ENCODE data around the gene CYP4F8.
"Not testable (repeated sequence)": the region's sequence is repeated elsewhere in the genome, so short reads cannot be mapped to it uniquely, and the experiment has no call there.

Gene CYP4F8

DNA sequence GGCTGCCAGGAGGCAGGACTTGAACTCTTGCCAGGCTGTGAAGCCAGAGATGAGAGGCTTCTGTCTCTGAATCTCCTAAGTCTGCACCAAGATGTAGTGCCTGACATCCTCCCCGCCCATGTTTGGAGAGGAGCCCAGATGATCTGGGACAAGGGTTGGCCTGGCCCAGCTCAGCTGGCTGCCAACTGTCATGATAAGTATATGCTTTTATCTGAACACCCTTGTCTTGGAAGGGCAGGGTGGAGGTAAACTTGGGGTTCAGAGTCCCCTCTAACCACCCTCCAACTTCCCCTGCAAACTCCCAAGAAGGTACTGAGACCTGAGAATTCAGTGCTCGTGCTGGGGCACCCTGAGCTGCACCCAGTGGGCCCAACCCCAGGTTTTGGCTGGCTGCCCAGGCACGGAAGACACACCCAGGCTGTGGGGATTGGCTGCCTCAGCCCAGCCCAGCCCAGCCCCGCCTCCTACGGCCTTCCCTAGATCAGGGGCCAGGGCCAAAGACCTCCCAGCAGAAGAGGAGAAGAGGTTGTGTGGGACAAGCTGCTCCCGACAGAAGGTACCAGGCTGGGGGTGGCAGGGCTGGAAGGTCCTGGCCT is 57.7 kb downstream of the CYP4F8 start, which contains the start of gene CYP4F12:
Gene CYP4F12 (plus strand): TSS at position 508 of the 596 bp plus-strand sequence. CDS start 443 bp downstream, outside the sequence.
- no peaks in the 10 kb centered on the region for H3K36me3 Mint-ChIP-seq
- peaks cover 5% of the 10 kb centered on the region for H3K9me3 Mint-ChIP-seq
- H3K4me3 Mint-ChIP-seq = no peak within 1 kb of the TSS
- DNase-seq (ENCODE audit: low spot score in 2 of 2) (no peak), ATAC-seq (ENCODE audit: low read depth) (no peak)
- no peak within 1 kb of the TSS for H3K27ac Mint-ChIP-seq
- peaks cover 9% of the 10 kb centered on the region for H3K27me3 Mint-ChIP-seq
- peaks cover 6% of the 10 kb centered on the region for H3K4me1 Mint-ChIP-seq

DNA sequence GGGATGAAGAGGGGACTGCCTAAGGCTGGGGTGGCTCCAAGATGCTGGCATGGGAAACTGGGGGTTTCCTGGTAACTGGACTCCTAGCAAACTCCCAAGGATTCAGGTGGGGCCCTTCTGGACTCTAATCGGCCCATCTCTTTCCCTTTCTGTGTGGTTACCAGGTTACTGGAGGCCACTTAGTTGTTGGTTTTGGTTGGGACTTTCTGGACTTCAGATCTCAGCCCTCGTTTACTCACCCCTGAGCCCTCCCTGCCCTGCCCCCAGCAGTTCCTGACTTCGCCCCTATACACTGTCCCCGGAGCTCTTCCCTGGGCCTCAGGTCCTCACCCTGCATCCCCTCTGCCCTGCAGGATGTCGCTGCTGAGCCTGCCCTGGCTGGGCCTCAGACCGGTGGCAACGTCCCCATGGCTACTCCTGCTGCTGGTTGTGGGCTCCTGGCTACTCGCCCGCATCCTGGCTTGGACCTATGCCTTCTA is 58.2 kb downstream of the CYP4F8 start:
- peaks cover 7% of the 10 kb centered on the region for H3K9me3 Mint-ChIP-seq
- DNase-seq (ENCODE audit: low spot score in 2 of 2) (no peak), ATAC-seq (ENCODE audit: low read depth) (peak; percentile 55)
- H3K4me3 Mint-ChIP-seq = no peak overlapping the region
- peaks cover 13% of the 10 kb centered on the region for H3K27me3 Mint-ChIP-seq
- no peak overlapping the region for H3K27ac Mint-ChIP-seq
- H3K4me1 Mint-ChIP-seq = peaks cover 8% of the 10 kb centered on the region
- H3K36me3 Mint-ChIP-seq = peaks cover 2% of the 10 kb centered on the region

DNA sequence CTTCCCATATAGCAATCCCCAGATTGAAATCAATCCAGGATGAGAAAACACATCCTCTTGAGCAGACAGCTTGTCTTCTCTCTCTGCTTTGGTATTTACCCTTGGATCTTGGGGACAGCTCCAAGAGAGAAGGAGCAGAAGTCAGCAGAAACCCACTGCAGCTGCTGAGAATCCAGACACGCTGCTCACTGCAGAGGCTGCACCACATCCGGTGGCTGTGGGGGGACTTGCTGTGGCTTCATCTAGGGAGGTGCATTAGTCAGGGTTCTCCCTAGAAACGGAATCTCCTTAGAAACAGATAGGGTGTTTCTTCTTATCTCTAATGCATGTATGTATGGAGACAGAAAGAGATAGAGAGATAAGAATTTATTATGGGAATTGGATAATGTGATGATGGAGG is 60.5 kb downstream of the CYP4F8 start:
- H3K4me1 Mint-ChIP-seq = peaks cover 8% of the 10 kb centered on the region
- peaks cover 2% of the 10 kb centered on the region for H3K36me3 Mint-ChIP-seq
- H3K4me3 Mint-ChIP-seq = no peak overlapping the region
- no peak overlapping the region for H3K27ac Mint-ChIP-seq
- H3K9me3 Mint-ChIP-seq = peaks cover 7% of the 10 kb centered on the region
- H3K27me3 Mint-ChIP-seq = peaks cover 12% of the 10 kb centered on the region
- DNase-seq (ENCODE audit: low spot score in 2 of 2) (no peak), ATAC-seq (ENCODE audit: low read depth) (no peak)

DNA sequence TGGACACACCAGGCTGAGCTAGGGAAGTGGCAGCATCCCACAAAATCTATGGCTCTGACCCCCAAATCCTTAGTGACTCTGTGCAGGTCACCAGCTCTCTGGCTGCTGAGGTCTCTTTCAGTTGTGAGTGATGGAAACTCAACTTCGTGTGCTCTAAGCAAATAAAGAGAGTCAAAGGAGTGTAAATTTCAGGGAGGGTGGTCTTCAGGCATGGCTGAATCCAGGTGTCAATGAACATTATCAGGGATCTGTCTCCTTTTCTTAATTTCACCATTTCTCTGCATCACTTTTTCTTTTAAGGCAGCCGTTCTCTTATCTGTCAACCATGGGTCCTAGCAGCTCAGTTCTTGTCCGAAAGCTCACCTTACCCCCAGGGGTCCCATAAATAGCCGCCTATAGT is 64.1 kb downstream of the CYP4F8 start:
- Mint-ChIP-seq H3K27me3 (peaks cover 26% of the 10 kb centered on the region), H3K4me3 (no peak overlapping the region), H3K36me3 (peaks cover 2% of the 10 kb centered on the region), H3K4me1 (peaks cover 8% of the 10 kb centered on the region), H3K27ac (no peak overlapping the region), H3K9me3 (peaks cover 7% of the 10 kb centered on the region)
- ATAC-seq (ENCODE audit: low read depth) (no peak), DNase-seq (ENCODE audit: low spot score in 2 of 2) (no peak)

DNA sequence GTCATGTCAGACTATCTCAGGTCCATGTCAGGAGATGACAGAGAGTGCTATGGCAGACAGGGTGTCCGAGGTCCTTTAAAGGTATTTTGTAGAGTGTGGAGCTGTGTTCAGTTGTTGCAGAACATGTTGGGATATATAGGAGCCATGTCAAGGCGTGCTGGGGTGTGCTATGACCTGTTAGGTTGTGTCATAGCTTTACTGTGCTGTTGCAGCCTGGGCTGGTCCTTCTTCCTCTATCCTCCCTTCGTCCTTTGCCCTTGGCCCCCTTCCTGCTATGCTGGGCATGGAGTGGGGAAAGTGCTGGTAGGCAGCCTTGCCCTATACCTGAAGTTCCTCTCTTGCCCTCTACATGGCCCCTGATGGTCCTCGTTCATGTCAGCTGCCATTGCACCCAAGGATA is 64.8 kb downstream of the CYP4F8 start:
- H3K4me3 Mint-ChIP-seq; DNase-seq (ENCODE audit: low spot score in 2 of 2); H3K4me1 Mint-ChIP-seq; H3K27ac Mint-ChIP-seq; ATAC-seq (ENCODE audit: low read depth); H3K9me3 Mint-ChIP-seq; H3K36me3 Mint-ChIP-seq: not testable (repeated sequence)
- peaks cover 30% of the 10 kb centered on the region for H3K27me3 Mint-ChIP-seq

Measured in memory B cell (primary cell).